HG03159 (cell line): ENCODE results near the gene ST7L.
"Not testable (repeated sequence)": the region's sequence is repeated elsewhere in the genome, so short reads cannot be mapped to it uniquely, and the experiment has no call there.

ENCODE experiments used
- ATAC-seq: cut with Tn5 transposase; IDR thresholded peaks from one replicate; pipeline ENCODE4 v1.9.1; 2021; ENCODE audit warnings: mild to moderate bottlenecking, moderate library complexity; ENCODE audit not compliant: unreplicated experiment

The ST7L gene

DNA sequence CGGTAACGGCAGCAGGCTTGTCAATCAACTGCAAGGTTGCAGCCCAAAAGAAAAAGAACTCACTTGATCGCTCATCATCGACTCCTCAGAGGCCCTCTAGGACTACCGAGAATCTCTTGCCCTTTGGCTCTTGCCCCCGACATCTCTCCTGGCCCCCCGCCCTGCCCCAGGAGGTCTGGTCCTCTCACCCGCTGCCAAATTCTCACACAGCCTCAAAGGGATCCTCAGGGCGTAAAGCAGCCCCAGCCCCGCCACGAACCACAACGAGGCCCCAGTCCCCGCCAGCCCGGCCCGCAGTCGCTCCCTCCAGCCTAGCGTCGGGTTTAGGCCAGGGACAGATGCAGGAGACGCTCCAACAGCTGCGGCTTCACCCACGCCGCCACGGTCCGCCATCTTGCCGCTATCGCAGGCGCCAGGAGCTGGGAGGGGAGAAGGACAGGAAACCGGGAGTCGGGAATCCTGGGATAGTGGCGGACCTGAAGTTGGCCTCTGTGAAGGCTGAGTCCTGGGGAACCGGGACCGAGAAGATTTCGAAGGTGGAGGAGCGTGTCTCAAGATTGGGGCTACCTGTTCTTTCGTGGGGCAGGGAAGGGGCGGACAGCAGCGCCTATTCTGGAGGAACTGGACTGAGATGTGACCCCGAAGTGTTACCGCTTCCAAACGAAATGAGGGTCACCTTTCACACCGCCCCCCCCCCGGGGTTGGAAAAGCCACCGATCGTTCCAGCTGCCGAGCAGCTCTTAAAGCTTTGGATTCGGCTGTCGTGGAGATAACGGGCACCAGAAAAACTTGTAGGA is at the start of gene ST7L:
Gene ST7L (minus strand): TSS at position 421 of the 797 bp plus-strand sequence. CDS start 28 bp downstream, at position 393.
- no peak for ATAC-seq

DNA sequence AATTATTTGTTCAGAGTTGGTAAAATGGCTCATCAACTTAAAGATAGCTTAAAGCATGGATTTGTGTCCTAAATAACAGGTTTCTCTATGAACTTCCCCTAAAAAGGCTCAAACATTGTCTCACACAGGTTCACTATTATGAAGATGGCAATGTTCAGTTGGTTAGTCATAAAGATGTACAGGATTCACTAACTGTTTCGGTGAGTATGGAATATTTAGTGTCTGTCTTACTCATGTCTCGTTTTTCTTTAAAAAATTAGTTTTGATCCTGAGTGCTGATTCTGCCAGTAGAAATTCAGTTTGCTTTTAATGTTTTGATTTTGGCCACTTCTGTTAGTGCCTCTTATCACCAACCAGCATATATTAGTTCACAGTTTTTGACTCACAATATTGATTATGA is 48.0 kb upstream of the ST7L start:
- no peak for ATAC-seq

DNA sequence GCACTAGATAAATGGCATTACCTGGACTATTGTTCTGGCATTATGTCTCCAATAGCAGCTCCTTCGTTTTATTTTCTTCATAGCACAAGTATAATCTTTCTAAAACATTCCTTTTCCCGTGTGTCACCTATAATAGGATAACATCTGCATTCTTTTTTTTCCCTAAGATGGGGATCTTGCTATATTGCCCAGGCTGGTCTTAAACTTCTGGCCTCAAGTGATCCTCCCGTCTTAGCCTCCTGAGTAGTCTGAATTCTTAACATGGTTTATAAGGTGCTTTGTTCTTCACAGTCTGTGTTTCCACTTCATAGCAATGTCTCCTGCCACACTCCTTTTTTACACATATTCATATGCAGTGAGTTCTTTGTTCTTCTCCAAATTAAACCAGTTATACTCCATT is 46.9 kb upstream of the ST7L start:
- no peak for ATAC-seq

DNA sequence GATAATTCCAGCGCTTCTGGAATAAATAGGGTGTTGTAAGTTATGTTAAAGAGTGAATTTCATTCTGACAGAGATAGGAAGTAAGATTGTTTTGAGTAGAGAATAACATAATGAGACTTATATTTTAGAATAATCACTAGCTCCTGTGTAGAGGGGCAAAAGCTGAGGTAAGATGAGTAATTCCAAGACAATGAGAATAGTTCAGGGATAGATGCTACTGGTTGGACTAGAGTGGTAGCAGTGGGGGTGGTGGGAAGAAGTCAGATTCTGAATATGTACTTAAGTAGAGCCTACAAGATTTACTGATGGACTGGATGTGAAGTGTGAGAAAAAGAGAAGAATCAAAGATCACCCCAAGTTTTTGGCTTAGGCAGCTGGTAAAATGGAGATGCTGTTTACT is 32.3 kb upstream of the ST7L start:
- no peak for ATAC-seq

- ATAC-seq: no peak
Measured at GRCh38 chr1:112646225-112646624, 27.3 kb upstream of the ST7L start.

GRCh38 chr1:112643080-112643479 is 24.1 kb upstream of the ST7L start:
- no peak for ATAC-seq

- ATAC-seq: not testable (repeated sequence)
Measured at GRCh38 chr1:112640437-112640836, 21.5 kb upstream of the ST7L start.

DNA sequence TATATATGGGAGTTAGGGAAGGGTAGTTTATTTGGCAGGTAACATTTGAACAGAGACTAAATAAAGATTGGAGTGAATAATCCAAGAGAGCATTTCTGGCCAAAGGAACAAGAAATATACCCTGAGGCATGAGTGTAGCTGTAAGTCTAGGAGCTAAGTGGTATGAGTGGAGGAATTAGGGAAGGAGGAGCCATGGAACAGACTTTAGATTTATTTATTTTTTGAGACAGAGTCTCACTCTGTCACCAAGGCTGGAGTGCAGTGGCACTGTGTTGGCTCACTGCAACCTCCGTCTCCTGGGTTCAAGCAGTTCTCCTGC is 19.1 kb upstream of the ST7L start:
- no peak for ATAC-seq

DNA sequence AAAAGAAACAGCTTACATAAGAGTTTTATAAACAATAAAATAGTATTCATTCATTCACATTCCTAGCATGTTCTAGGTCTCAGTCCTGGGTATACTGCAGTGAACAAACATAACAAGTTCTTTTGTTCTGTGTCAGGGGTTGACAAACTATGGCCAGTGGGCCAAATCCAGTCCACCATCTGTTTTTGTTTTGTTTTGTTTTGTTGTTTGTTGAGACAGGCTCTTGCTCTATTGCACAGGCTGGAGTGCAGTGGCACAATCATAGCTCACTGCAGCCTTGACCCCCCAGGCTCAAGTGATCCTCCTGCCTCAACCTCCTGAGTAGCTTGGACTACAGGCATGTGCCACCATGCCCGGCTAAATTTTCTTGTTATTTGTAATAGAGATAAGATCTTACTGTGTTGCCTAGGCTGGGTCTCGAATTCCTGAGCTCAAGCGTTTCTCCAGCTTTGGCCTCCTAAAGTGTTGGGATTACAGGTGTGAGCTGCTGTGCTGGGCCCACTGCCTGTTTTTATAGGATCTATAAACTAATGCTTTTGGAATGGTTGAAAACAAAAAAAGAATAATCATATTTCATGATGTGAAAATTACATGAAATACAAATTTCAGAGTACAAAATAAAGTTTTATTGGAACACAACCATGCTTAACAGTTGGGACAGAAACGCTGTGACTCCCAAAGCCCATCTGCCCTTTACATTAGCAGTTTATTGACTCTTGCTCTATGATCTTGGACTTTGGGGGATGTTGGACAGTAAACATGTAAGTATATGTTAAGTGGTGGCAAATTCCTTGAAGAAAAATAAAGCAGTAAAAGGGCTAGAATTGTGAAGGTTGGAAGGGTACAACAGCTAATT is 18.5 kb upstream of the ST7L start:
- no peak for ATAC-seq

GRCh38 chr1:112636597-112637253 is 17.8 kb upstream of the ST7L start:
- no peak for ATAC-seq

DNA sequence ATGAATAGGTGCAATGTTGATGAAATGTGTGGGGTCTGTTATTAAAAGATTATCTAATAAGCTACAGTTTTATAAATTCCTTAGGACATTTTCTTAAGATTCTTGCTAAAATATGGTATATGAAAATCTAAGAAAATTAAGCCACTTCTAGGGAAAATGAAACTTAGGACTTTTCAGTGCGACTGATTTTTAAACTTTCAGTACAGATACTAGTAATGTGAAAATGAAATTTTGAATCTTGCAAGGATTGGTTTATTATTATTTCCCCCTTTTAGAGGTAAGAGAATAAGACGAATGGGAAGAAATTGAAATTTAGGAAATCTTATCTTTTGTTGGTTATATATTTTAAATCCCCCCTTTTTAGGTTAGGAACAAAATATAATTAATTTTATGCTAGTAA is 17.1 kb upstream of the ST7L start:
- ATAC-seq: no peak

DNA sequence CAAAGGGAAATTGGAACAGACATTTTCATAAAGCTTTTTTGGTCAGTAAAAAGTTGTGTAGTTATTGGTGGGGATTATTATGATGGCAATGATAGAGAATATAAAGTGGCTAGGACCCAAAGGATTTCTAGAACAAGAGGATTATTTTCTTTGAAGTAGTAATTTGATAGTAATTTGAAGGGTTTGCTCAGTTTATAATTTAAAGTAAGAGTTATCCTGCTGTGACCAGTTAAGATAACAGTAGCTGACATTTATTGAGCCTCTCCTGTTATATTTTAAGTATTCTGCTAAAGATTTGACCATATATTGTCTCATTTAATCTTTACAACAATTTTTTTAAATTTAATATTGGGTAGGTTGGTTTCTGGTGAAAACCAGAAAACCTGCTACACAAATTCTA is 15.4 kb upstream of the ST7L start:
- ATAC-seq: no peak

- ATAC-seq: no peak
Measured at GRCh38 chr1:112633628-112634027, 14.7 kb upstream of the ST7L start.

GRCh38 chr1:112629256-112629655 is 10.3 kb upstream of the ST7L start:
- no peak for ATAC-seq

DNA sequence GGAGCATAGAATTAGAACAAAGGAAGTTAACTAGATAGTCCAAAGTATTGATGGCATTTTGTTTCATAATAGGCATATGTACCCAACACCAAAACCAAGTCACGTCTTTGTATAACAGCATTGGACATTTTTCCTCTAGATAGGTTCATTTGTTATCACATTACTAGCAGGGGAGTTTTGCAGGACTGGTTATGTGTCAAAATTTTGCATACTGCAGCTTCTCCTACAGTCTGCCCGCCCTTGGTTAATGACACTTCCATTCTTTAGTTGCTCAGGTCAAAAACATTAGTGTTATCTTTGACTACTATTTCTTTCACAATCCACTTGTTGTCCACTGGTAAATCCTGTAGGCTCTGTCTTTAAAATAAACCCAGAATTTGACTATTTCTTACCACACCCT is 9.6 kb upstream of the ST7L start:
- no peak for ATAC-seq

GRCh38 chr1:112626887-112627286 is 7.9 kb upstream of the ST7L start:
- no peak for ATAC-seq

DNA sequence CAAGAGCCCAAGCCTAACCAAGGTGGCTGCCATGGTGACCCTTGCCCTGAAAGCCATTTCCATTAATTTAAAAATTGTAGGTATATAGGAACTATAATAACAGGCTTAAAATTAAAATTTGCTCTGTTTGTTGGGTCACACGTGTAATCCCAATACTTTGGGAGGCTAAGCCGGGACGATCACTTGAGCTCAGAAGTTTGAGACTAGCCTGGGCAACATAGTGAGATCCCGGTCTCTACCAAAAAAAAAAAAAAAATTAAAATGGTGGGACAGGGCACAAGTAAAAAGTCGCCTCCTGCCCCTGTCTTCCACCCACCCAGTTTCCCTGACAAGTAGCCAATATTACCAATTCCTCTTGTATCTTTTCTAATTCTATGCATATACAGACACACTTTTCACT is 7.3 kb upstream of the ST7L start:
- no peak for ATAC-seq

- no peak for ATAC-seq
Measured at GRCh38 chr1:112625696-112626095, 6.8 kb upstream of the ST7L start.

- ATAC-seq: not testable (repeated sequence)
Measured at GRCh38 chr1:112624493-112624892, 5.6 kb upstream of the ST7L start.

GRCh38 chr1:112620377-112620695 is 1.4 kb upstream of the ST7L start:
- ATAC-seq: no peak

DNA sequence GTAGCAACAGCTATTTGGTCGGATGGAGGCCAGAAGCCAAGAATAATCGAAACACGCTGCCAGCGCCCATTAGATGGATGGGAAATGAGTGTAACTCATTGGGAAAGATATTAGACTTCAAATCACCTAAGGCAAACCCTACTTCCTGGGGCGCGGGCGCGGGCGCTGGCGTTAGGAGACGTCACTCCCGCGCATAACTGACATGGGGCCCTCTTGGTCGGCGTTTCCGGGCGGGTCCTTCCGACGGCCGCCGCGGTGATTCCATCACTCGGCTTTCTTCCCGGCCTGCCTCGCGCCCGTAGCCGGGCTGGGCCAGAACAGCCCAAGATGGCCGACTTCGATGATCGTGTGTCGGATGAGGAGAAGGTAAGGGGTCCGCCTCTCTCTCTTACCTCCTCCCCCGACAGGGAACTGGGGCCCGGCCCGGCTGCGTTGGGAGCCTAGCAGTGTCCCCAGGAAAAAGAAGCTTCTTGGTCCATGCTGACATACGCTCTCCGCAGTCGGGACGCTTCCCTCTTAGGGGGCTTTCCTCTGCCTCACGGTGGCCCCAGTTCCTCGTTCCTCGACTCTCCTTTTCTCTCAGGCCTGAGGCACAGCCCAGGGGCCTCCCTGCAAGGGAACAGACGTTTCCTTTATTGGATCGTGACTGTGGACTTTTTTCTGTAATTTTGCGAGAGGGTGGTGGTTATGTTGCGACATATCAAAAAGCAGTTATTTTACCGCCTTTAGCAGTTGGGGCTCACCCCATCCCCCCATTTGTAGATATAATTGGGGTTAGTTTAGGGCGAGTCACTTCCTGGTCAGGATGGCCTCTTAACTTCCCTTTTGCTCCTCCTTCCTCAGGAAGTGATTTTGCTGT is 806 bp upstream of the ST7L start, which contains the start of gene CAPZA1:
Gene CAPZA1 (plus strand): TSS at position 315 of the 859 bp plus-strand sequence. CDS start 13 bp downstream, at position 328.
- ATAC-seq: peak; percentile 82
